IPS-20b (cell line): ENCODE results near the gene COL15A1.

Source experiments
- H3K27ac ChIP-seq: one replicate; pipeline ENCODE4 v1.5.1; 2013; ENCODE audit warnings: low read length
- H3K27me3 ChIP-seq: 2 replicates; pipeline ENCODE4 v1.6.1; 2013; ENCODE audit warnings: mild to moderate bottlenecking, low read length, inconsistent platforms; ENCODE audit not compliant: insufficient read depth
- H3K36me3 ChIP-seq: 2 replicates; pipeline ENCODE4 v1.6.1; 2013; ENCODE audit warnings: low read depth, mild to moderate bottlenecking, inconsistent platforms, low read length, moderate library complexity; ENCODE audit not compliant: insufficient read depth
- H3K4me1 ChIP-seq: 2 replicates; pipeline ENCODE4 v1.6.1; 2013; ENCODE audit warnings: mild to moderate bottlenecking, control low read depth, inconsistent platforms, low read length, moderate library complexity; ENCODE audit not compliant: insufficient read depth
- H3K4me3 ChIP-seq: 2 replicates; pipeline ENCODE4 v1.5.1; 2013; ENCODE audit warnings: mild to moderate bottlenecking, low read length, inconsistent platforms
- H3K9ac ChIP-seq: 2 replicates; pipeline ENCODE4 v1.6.1; 2013; ENCODE audit warnings: low read depth, mild to moderate bottlenecking, inconsistent platforms, low read length, moderate library complexity
- H3K9me3 ChIP-seq: 2 replicates; pipeline ENCODE4 v1.6.1; 2013; ENCODE audit warnings: mild to moderate bottlenecking, low read depth, low read length, inconsistent platforms; ENCODE audit not compliant: insufficient read depth

Gene COL15A1

DNA sequence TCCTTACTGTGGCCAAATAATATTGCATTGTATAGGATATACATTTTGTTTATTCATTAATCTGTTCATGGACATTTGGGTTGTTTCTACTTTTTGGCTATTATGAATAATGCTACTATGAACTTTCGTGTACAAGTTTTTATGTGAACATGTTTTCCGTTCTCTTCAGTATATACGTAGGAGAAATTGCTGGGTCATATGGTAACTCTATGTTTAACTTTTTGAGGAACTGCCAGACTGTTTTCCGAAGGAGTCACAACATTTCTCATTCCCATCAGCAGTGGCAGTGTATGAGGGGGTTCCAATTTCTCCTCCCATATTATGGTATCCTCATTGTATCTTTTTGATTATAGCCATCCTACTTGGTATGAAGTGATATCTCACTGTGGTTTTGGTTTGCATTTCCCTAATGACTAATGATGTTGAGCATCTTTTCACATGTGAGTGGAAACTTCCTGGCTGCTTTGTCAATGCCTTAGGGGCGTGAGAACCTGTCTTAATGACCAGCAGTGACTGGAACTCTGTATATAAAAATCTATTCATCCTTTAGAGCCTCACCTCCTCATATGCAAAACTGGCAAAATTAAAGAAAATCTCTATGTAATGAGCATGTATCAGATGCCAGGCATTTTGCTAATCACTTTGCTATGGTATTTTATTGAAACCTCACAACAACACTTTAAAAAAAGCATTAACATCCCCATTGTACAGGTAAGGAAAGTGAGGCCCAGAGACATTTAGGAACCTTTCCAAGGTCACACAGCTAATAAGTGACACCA, 113.4 kb downstream of the COL15A1 start:
- Histone ChIP-seq H3K4me3 (no peak overlapping the region), H3K4me1 (no peaks in the 10 kb centered on the region), H3K27me3 (no peaks in the 10 kb centered on the region; the same call in 1 of the 2 replicates), H3K27ac (no peak overlapping the region), H3K36me3 (no peaks in the 10 kb centered on the region), H3K9ac (no peak overlapping the region), H3K9me3 (no peaks in the 10 kb centered on the region)

DNA sequence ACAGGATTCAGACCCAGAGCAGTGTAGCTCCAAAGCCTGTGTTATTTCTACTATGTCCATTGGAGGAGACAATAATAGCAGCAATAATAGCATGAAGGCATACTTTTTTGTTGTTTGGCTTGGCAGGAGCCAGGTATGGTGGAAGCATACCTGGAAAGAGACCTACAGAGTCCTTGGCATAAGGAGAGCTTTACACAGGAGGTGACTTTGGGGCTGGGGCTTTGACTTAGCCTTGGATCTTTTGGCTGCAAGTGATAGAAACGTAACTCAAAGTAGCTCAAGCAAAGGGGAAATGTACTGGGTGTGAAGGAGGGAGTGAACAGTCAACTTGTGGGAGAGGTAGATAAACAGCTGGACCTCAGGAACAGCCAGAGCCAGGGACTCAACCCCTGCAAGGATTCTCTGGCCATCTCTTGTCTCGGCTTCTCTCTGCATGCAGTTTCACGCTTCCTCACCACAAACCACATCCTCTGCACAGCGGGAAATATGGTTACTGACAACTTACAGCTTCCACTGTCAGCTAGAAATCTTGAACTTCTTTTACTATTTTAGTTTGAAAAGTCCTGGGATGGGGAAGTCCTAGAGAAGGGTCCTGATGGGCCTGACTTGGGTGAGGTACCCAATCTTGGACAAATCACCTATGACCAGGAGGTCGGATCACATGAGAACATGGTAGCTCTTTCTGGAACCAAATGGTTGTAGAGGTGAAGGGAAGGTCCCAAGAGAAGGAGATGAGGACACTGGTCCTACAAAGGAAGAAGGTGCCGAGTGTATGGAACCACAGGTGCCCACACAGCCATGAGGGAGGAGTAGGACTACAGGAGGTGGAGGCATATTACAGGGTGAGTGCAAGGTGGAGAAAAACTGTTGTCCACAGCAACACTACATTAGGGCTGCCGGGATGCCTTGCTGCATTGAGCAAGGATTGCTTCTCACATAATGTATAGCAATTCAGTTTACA, 114.2 kb downstream of the COL15A1 start:
- H3K27ac ChIP-seq: no peak overlapping the region

DNA sequence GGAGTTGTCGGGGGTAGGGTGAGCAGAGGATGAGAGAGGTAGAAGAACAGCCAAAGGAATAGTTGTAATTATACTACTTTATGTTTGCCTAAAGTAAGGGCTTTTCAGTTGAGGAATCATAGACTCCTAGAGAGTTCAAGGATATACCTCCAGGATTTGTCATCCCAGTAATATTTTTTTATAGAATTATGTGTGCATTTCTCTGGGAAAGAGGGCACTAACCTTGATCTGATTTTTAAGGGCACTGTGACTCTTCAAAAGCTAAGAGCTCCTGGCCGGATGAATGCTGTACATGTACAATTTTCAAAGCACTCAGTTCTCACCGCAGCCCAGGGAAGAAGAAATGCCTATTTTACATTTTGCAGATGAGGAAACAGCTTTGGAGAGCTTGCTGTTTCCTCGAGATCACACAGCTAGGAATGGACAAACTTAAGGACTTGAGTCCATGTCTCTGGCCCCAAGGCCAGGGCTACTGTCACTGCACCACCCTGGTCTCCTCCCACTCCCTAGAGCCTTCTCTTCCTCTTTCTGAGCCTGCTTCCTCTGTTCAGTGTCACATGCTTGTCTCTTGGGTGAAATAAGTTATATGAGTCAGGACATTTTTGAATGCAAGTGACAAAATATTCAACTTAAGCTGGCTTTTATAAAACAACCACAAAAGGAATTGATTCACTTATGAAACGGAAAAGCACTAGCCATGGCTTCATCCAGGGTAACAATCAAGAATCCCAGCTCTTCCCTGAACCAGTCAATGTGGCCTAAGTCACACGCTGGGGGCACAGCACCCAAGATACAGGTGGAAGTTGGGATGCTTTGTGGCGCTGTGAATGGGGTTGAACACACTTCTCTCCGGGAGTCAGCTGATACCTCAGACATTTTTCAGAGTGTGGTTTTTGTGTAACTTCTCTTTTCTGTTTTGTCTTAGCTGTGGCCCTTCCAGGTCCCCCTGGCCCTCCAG, 115.5 kb downstream of the COL15A1 start:
- H3K9ac ChIP-seq: no peak overlapping the region
- no peak overlapping the region for H3K27ac ChIP-seq
- H3K36me3 ChIP-seq: no peaks in the 10 kb centered on the region
- H3K4me3 ChIP-seq: no peak overlapping the region
- no peaks in the 10 kb centered on the region for H3K9me3 ChIP-seq
- H3K4me1 ChIP-seq: no peaks in the 10 kb centered on the region
- no peaks in the 10 kb centered on the region; the same call in 1 of the 2 replicates for H3K27me3 ChIP-seq

More for the DNA sequence above, 114.2 kb downstream of the COL15A1 start:
- Histone ChIP-seq H3K4me3 (no peak overlapping the region), H3K9me3 (no peaks in the 10 kb centered on the region), H3K4me1 (no peaks in the 10 kb centered on the region), H3K36me3 (no peaks in the 10 kb centered on the region), H3K9ac (no peak overlapping the region), H3K27me3 (no peaks in the 10 kb centered on the region; the same call in 1 of the 2 replicates)

DNA sequence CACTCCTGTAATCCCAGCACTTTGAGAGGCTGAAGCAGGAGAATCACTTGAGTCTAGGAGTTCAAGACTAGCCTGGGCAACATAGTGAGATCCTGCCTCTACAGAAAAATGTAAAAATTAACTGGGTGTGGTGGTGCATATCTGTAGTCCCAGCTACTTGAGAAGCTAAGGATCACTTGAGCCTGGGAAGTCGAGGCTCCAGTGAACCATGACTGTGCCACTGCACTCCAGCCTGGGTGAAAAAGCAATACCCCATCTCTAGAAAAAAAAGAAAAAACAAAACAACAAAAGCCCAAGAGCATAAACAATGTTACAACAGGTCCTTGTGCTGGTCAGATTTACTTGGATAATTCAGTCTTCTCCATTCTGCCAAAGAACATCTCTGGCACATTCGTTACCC, 116.9 kb downstream of the COL15A1 start:
- no peak overlapping the region for H3K27ac ChIP-seq
- no peaks in the 10 kb centered on the region for H3K4me1 ChIP-seq
- no peak overlapping the region for H3K4me3 ChIP-seq
- H3K9ac ChIP-seq: no peak overlapping the region
- no peaks in the 10 kb centered on the region; the same call in 1 of the 2 replicates for H3K27me3 ChIP-seq
- no peaks in the 10 kb centered on the region for H3K36me3 ChIP-seq
- no peaks in the 10 kb centered on the region for H3K9me3 ChIP-seq

DNA sequence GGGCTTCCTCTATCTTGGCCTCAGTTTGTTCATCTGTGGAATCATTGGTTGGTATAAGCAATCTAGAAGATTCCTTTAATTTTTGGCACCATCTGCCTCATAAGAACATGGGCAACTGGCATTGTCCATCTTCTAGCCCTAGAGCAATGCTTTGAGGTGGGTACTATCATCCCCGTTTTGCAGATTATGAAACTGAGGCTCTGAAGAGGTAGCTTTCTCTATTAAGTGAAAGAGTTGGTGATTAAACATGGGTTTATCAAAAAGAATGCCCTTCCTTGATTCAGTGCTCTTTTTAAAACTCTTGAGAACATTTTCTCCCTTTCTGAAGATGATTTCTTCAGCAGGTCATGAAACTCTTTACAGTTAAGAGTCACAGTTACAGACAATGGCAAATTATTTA, 118.8 kb downstream of the COL15A1 start:
- Histone ChIP-seq H3K36me3 (no peaks in the 10 kb centered on the region), H3K4me1 (no peaks in the 10 kb centered on the region), H3K4me3 (no peak overlapping the region), H3K27ac (no peak overlapping the region), H3K9ac (no peak overlapping the region), H3K9me3 (no peaks in the 10 kb centered on the region), H3K27me3 (no peaks in the 10 kb centered on the region; the same call in 1 of the 2 replicates)

DNA sequence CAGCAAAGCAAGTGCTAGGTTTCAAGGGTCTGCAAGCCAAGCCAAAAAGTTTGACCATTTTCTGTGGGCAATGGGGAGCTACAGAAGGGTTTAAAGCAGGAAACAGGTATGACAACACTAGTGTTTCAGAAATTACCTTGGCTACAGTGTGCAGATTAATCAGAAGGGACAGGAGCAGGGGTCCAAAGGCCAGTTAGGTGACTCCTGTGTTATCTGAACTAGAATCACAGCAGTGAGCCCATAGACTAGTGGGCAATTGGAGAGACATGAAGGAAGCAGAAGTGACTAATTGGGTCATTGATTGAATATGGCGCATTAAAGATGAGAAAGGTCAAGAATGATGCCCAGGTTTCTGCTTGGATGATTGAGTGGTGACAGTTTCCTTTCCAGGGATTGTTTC, 119.8 kb downstream of the COL15A1 start:
- H3K36me3 ChIP-seq: no peaks in the 10 kb centered on the region
- H3K27me3 ChIP-seq: no peaks in the 10 kb centered on the region

DNA sequence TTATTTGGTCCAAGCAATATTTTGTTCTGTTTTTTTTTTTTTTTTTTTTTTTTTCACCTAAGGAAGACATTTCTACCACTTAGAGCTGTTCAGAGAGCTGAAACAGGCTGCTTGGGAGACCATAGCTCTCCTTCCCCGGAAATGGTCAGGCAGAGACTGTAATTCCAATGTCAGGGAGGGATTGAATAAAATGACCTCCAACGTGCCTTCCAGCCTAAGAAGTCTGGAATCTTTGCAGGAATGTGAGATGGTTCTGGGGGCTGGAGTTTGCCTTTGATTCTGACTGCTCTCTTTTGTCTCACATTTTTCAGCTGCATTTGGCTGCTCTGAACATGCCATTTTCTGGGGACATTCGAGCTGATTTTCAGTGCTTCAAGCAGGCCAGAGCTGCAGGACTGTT, 122.9 kb downstream of the COL15A1 start:
- Histone ChIP-seq H3K27me3 (no peaks in the 10 kb centered on the region), H3K27ac (no peak overlapping the region), H3K4me3 (no peak overlapping the region), H3K4me1 (no peaks in the 10 kb centered on the region), H3K9ac (no peak overlapping the region), H3K36me3 (no peaks in the 10 kb centered on the region), H3K9me3 (no peaks in the 10 kb centered on the region)

More for the DNA sequence above, 119.8 kb downstream of the COL15A1 start:
- Histone ChIP-seq H3K4me3 (no peak overlapping the region), H3K4me1 (no peaks in the 10 kb centered on the region), H3K9me3 (no peaks in the 10 kb centered on the region), H3K9ac (no peak overlapping the region), H3K27ac (no peak overlapping the region)

DNA sequence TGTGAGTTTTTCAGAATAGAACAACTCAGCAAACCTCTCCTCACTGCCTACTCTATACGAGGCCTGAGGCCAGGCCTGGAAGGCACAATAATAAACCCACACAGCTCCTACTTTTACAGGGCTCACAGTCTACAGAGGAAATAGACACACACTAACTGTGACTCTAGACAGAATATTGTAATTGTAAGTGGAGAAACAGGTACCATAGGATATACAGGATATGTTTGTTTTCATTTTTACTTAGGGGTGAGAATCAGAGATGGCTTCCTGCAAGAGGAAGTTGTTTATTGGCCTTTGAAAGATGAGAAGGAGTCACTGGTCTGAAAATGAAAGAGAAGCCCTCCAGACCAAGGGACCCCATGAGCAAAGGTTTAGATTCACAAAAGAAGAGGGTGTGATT, 125.4 kb downstream of the COL15A1 start:
- Histone ChIP-seq H3K27ac (no peak overlapping the region), H3K9ac (no peak overlapping the region), H3K4me3 (no peak overlapping the region)

DNA sequence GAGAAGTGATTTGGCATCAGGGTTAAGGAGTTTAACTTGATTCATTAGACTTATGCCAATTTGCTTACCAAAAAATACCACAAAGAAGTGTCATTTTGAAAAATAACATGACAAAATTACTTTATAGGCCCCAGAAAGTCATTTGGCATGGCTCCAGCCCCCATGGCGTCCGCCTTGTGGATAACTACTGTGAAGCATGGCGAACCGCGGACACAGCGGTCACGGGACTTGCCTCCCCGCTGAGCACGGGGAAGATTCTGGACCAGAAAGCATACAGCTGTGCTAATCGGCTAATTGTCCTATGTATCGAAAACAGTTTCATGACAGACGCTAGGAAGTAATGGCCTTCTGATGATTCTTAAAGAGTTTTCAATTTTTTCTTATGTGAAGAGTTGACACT, 125.8 kb downstream of the COL15A1 start:
- Histone ChIP-seq H3K9me3 (no peaks in the 10 kb centered on the region), H3K27ac (no peak overlapping the region)

More for the DNA sequence above, 125.4 kb downstream of the COL15A1 start:
- Histone ChIP-seq H3K9me3 (no peaks in the 10 kb centered on the region), H3K36me3 (no peaks in the 10 kb centered on the region), H3K4me1 (no peaks in the 10 kb centered on the region), H3K27me3 (no peaks in the 10 kb centered on the region)

DNA sequence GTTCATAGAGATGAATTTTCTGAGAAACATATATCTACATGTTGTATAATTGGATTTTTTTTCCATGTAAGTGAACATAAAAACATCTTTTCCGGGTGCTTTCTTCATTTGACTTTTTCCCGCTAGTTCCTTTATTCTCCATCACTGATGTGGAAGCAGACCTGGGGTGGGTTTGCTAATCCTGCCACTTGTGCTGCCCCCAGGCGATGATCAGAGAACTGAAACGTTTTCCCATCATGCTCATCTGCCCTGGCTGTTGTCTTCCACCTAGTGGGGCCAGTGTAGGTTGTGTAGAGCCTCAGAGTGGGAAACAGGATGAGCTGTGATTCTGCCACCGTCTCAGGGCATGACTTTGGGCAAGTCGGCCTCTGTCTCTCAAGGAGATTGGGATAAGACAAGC, 127.0 kb downstream of the COL15A1 start:
- H3K27ac ChIP-seq: no peak overlapping the region
- H3K4me3 ChIP-seq: no peak overlapping the region
- H3K36me3 ChIP-seq: no peaks in the 10 kb centered on the region
- H3K27me3 ChIP-seq: no peaks in the 10 kb centered on the region
- no peaks in the 10 kb centered on the region for H3K9me3 ChIP-seq
- H3K9ac ChIP-seq: no peak overlapping the region
- H3K4me1 ChIP-seq: no peaks in the 10 kb centered on the region

More for the DNA sequence above, 125.8 kb downstream of the COL15A1 start:
- H3K4me1 ChIP-seq: no peaks in the 10 kb centered on the region
- no peak overlapping the region for H3K4me3 ChIP-seq
- H3K36me3 ChIP-seq: no peaks in the 10 kb centered on the region
- H3K27me3 ChIP-seq: no peaks in the 10 kb centered on the region
- H3K9ac ChIP-seq: no peak overlapping the region
